GM23338 (cell line): ENCODE data around the gene AUH. TPM values are rescaled to one million over a fixed set of nuclear protein-coding genes. Genes with fewer than 3 reads are reported as not detected.

Source experiments
- ATAC-seq: fragments of 200-7000 bp; cut with Tn5 transposase; 3 replicates; pipeline ENCODE4 v1.9.1; 2020
- DNase-seq: peaks from one replicate; pipeline ENCODE4 v3.0.0-alpha.2; 2015; ENCODE audit warnings: low spot score
- H2AFZ ChIP-seq: fragments of 200-600 bp; sonication (generic); 2 replicates; pipeline ENCODE4 v1.8.0; 2016; ENCODE audit warnings: antibody characterized with exemption, mild to moderate bottlenecking, moderate library complexity
- H3F3A ChIP-seq: fragments of 200-600 bp; sonication (generic); replicated peaks from 2 replicates; pipeline ENCODE4 v1.8.0; 2017; ENCODE audit warnings: antibody characterized with exemption, mixed run types, low read depth
- H3K27ac ChIP-seq: fragments of 200-600 bp; sonication (generic); 2 replicates; pipeline ENCODE4 v1.6.1; 2016; ENCODE audit warnings: low read depth
- H3K27me3 ChIP-seq: fragments of 200-600 bp; sonication (generic); 2 replicates; pipeline ENCODE4 v1.8.0; 2016; ENCODE audit warnings: mild to moderate bottlenecking, mixed run types, moderate library complexity; ENCODE audit not compliant: insufficient read depth
- H3K36me3 ChIP-seq: fragments of 200-600 bp; sonication (generic); 2 replicates; pipeline ENCODE4 v1.8.0; 2016; ENCODE audit warnings: mild to moderate bottlenecking; ENCODE audit not compliant: insufficient read depth
- H3K4me1 ChIP-seq: fragments of 200-600 bp; sonication (generic); 2 replicates; pipeline ENCODE4 v1.8.0; 2016; ENCODE audit warnings: mild to moderate bottlenecking, moderate library complexity; ENCODE audit not compliant: insufficient read depth
- H3K4me2 ChIP-seq: fragments of 200-600 bp; sonication (generic); 2 replicates; pipeline ENCODE4 v1.7.1; 2017; ENCODE audit warnings: mixed run types
- H3K4me3 ChIP-seq: fragments of 200-600 bp; sonication (generic); 2 replicates; pipeline ENCODE4 v1.6.1; 2016; ENCODE audit warnings: mixed run types
- H3K79me2 ChIP-seq: fragments of 200-600 bp; sonication (generic); replicated peaks from 2 replicates; pipeline ENCODE4 v1.8.0; 2017; ENCODE audit warnings: mild to moderate bottlenecking; ENCODE audit not compliant: insufficient read depth
- H3K9me2 ChIP-seq: fragments of 200-600 bp; sonication (generic); 2 replicates; pipeline ENCODE4 v1.8.0; 2017; ENCODE audit not compliant: insufficient read depth
- H4K20me1 ChIP-seq: fragments of 200-600 bp; sonication (generic); replicated peaks from 2 replicates; pipeline ENCODE4 v1.8.0; 2017; ENCODE audit warnings: mild to moderate bottlenecking; ENCODE audit not compliant: insufficient read depth
- H3K27ac Mint-ChIP-seq: 2 replicates; pipeline ENCODE4 v1.8.0; 2020; ENCODE audit warnings: inconsistent platforms, mild to moderate bottlenecking, moderate library complexity, mixed read lengths
- H3K27me3 Mint-ChIP-seq: 3 replicates; pipeline ENCODE4 v1.8.0; 2022; ENCODE audit warnings: low read depth, mild to moderate bottlenecking, moderate library complexity, mixed read lengths, inconsistent platforms; ENCODE audit not compliant: insufficient read depth, poor library complexity
- H3K36me3 Mint-ChIP-seq: 3 replicates; pipeline ENCODE4 v1.8.0; 2021; ENCODE audit warnings: low read depth, mild to moderate bottlenecking, inconsistent platforms, moderate library complexity, mixed read lengths
- H3K4me1 Mint-ChIP-seq: 3 replicates; pipeline ENCODE4 v1.8.0; 2020; ENCODE audit warnings: mild to moderate bottlenecking, inconsistent platforms, mixed read lengths
- H3K4me3 Mint-ChIP-seq: 3 replicates; pipeline ENCODE4 v1.8.0; 2021; ENCODE audit warnings: moderate library complexity, mild to moderate bottlenecking, inconsistent platforms, mixed read lengths
- H3K9me3 Mint-ChIP-seq: 3 replicates; pipeline ENCODE4 v1.8.0; 2020; ENCODE audit warnings: moderate library complexity, mild to moderate bottlenecking, inconsistent platforms, mixed read lengths
- CTCF ChIP-seq, 2 experiments: fragments of 200-600 bp in 1 of 2; sonication (generic) in 1 of 2; conservative IDR thresholded peaks; 2 replicates each; pipeline versions ENCODE4 v1.5.1 to v1.6.1; 2016 to 2017; ENCODE audit warnings: antibody characterized with exemption in 2 of 2, low read depth in 2 of 2, mild to moderate bottlenecking in 2 of 2, moderate library complexity in 1 of 2
- ETS1 ChIP-seq: IDR thresholded peaks from 2 replicates; pipeline ENCODE4 v1.6.1; 2016; ENCODE audit warnings: antibody characterized with exemption
- EZH2phosphoT487 ChIP-seq: fragments of 200-600 bp; sonication (generic); IDR thresholded peaks from one replicate; pipeline ENCODE4 v1.8.1; 2018; ENCODE audit warnings: antibody characterized with exemption; ENCODE audit not compliant: unreplicated experiment
- POLR2AphosphoS5 ChIP-seq: IDR thresholded peaks from 2 replicates; pipeline ENCODE4 v1.6.1; 2016; ENCODE audit warnings: antibody characterized with exemption, low read depth
- REST ChIP-seq: IDR thresholded peaks from one replicate; pipeline ENCODE4 v1.6.1; 2018; ENCODE audit warnings: antibody characterized with exemption; ENCODE audit not compliant: unreplicated experiment
- STAT1 ChIP-seq: IDR thresholded peaks from one replicate; pipeline ENCODE4 v1.6.1; 2016; ENCODE audit warnings: antibody characterized with exemption; ENCODE audit not compliant: unreplicated experiment
- ZNF114 ChIP-seq: fragments of 250-450 bp; sonication (Bioruptor Pico); IDR thresholded peaks from 2 replicates; pipeline ENCODE4 v1.5.0; 2020; ENCODE audit warnings: mild to moderate bottlenecking, moderate library complexity
- ZNF331 ChIP-seq: fragments of 250-450 bp; sonication (Bioruptor Pico); IDR thresholded peaks from 2 replicates; pipeline ENCODE4 v1.5.0; 2020; ENCODE audit warnings: low read depth, mild to moderate bottlenecking, moderate library complexity
- polyA plus RNA-seq: library from polyadenylated mRNA; unstranded; fragments of >200 nt; fragmentation: Nextera tagmentation; extraction: Ambion mirVana; gene quantifications from 2 replicates; pipeline ENCODE4 v1.2.1, GENCODE V29; 2016
- total RNA-seq: library from RNA; depleted of rRNA; stranded (reverse); fragments of >200 nt; shearing (Covaris generic); gene quantifications from 2 replicates; pipeline ENCODE4 v1.2.3, GENCODE V29; 2014

AUH gene
- total and polyA plus RNA-seq, 2 experiments from 2014 or later = 28.8 to 34.2 TPM

- TF ChIP-seq ETS1 (no peak), ZNF331 (CRISPR knock-in tag) (no peak)
These were observed 102.6 kb downstream of the AUH start (continued) for GRCh38 chr9:91259162-91259561.

- no peak for ATAC-seq
- no peak overlapping the region for H2AFZ ChIP-seq
- no peaks in the 10 kb centered on the region for H3K79me2 ChIP-seq
- Mint-ChIP-seq H3K27ac (no peak overlapping the region), H3K9me3 (no peaks in the 10 kb centered on the region), H3K36me3 (no peaks in the 10 kb centered on the region), H3K4me1 (no peaks in the 10 kb centered on the region), H3K27me3 (no peaks in the 10 kb centered on the region), H3K4me3 (no peak overlapping the region)
- no peaks in the 10 kb centered on the region for H3K9me2 ChIP-seq
- H3F3A ChIP-seq = no peaks in the 10 kb centered on the region
- no peak for TF ChIP-seq REST
- no peak for TF ChIP-seq CTCF (conservative IDR thresholded peaks at IDR 0.05; ENCODE audit: low read depth in 2 of 2)
- no peak for DNase-seq
- H3K27me3 ChIP-seq = no peaks in the 10 kb centered on the region
- H3K36me3 ChIP-seq = no peaks in the 10 kb centered on the region
- no peaks in the 10 kb centered on the region for H3K4me1 ChIP-seq
- H4K20me1 ChIP-seq = no peaks in the 10 kb centered on the region; the same call in 1 of the 2 replicates
- H3K4me3 ChIP-seq = no peak overlapping the region
- H3K4me2 ChIP-seq = no peak overlapping the region
- no peak overlapping the region for H3K27ac ChIP-seq
These were observed 103.3 kb downstream of the AUH start for GRCh38 chr9:91258451-91258850.

- Histone ChIP-seq H4K20me1 (no peaks in the 10 kb centered on the region), H3K79me2 (no peaks in the 10 kb centered on the region), H3K27me3 (no peaks in the 10 kb centered on the region), H3K27ac (no peak overlapping the region), H3K4me2 (no peak overlapping the region), H3F3A (no peaks in the 10 kb centered on the region), H3K4me3 (no peak overlapping the region), H3K9me2 (no peaks in the 10 kb centered on the region), H3K4me1 (no peaks in the 10 kb centered on the region), H3K36me3 (no peaks in the 10 kb centered on the region), H2AFZ (no peak overlapping the region)
- DNase-seq (no peak), ATAC-seq (no peak)
- Mint-ChIP-seq H3K36me3 (no peaks in the 10 kb centered on the region), H3K27me3 (no peaks in the 10 kb centered on the region), H3K9me3 (no peaks in the 10 kb centered on the region), H3K27ac (no peak overlapping the region), H3K4me1 (no peaks in the 10 kb centered on the region), H3K4me3 (no peak overlapping the region)
- TF ChIP-seq ZNF114 (no peak), POLR2AphosphoS5 (no peak), EZH2phosphoT487 (no peak), STAT1 (no peak), ETS1 (no peak), REST (no peak)
These were observed 105.5 kb downstream of the AUH start for GRCh38 chr9:91256235-91256634.
